Gastrocnemius medialis (tissue), 4 donors: ENCODE data around the gene TNIK.

Experiments
- POLR2A ChIP-seq, 2 donors: fragments of 450-650 bp; IDR thresholded peaks; one replicate each; pipeline ENCODE4 v1.6.1; 2017; ENCODE audit warnings: antibody characterized with exemption in 2 of 2, mild to moderate bottlenecking in 2 of 2, moderate library complexity in 2 of 2
- TF ChIP-seq, protein P1 (sequence below), 5 experiments: fragments of 450-650 bp in 3 of 5; fragments of 200-600 bp in 2 of 5; sonication (generic) in 2 of 5; IDR thresholded peaks in 4 of 5; conservative IDR thresholded peaks in 1 of 5; 1 replicate in 4 of 5; 2 replicates in 1 of 5; pipeline ENCODE4 v1.5.1; 2016 to 2019; ENCODE audit warnings: antibody characterized with exemption in 5 of 5, mild to moderate bottlenecking in 3 of 5, moderate library complexity in 3 of 5

DNA sequence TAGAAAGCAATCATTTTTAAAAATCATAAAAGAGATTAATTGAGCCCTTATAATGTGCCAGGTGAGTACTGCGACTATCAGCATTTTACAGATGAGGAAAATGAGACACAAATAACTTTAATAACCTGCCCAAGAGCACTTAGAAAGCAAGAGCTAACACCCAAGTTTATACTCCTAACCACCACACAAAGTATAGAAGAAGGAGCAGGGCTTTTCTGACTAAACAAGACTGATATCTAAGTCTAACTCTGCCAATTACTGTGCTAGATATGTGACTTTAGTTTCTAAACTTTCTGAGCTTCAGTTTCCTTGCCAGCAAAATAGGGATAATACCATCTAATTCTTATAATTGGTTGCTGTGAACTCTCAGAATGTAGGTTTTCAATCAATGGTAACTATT, 47.7 kb downstream of the TNIK start:
- TF ChIP-seq, protein P1, sequence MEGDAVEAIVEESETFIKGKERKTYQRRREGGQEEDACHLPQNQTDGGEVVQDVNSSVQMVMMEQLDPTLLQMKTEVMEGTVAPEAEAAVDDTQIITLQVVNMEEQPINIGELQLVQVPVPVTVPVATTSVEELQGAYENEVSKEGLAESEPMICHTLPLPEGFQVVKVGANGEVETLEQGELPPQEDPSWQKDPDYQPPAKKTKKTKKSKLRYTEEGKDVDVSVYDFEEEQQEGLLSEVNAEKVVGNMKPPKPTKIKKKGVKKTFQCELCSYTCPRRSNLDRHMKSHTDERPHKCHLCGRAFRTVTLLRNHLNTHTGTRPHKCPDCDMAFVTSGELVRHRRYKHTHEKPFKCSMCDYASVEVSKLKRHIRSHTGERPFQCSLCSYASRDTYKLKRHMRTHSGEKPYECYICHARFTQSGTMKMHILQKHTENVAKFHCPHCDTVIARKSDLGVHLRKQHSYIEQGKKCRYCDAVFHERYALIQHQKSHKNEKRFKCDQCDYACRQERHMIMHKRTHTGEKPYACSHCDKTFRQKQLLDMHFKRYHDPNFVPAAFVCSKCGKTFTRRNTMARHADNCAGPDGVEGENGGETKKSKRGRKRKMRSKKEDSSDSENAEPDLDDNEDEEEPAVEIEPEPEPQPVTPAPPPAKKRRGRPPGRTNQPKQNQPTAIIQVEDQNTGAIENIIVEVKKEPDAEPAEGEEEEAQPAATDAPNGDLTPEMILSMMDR (IDR thresholded peaks at IDR 0.05 in 4 of 5, conservative IDR thresholded peaks at IDR 0.05 in 1 of 5), result no peak
- TF ChIP-seq POLR2A (IDR thresholded peaks at IDR 0.05), result no peak
